Aorta (tissue), 5 donors: Measurements from ENCODE around the gene KNTC1. TPM values are rescaled to one million over a fixed set of nuclear protein-coding genes. Genes with fewer than 3 reads are reported as not detected.
A peak's percentile ranks its signal among the peaks of the same experiment; 100 is the strongest.
"Not testable (repeated sequence)": the region's sequence is repeated elsewhere in the genome, so short reads cannot be mapped to it uniquely, and the experiment has no call there.

Source experiments
- ATAC-seq: fragments of 200-7000 bp; cut with Tn5 transposase; one replicate; pipeline ENCODE4 v1.9.1; 2022; ENCODE audit warnings: moderate library complexity; ENCODE audit not compliant: low FRiP score
- DNase-seq, 2 donors: peaks; one replicate each; pipeline ENCODE4 v3.0.0-alpha.2; 2020
- H3K27ac ChIP-seq, 2 donors: one replicate each; pipeline ENCODE4 v1.5.1; 2013; ENCODE audit warnings: low read length in 2 of 2, mild to moderate bottlenecking in 2 of 2, moderate library complexity in 2 of 2, control low read depth in 1 of 2, inconsistent platforms in 1 of 2, low read depth in 1 of 2
- H3K27me3 ChIP-seq, 2 donors: one replicate each; pipeline ENCODE4 v1.6.1; 2013; ENCODE audit warnings: control low read depth in 1 of 2, low read length in 1 of 2, mild to moderate bottlenecking in 1 of 2, moderate library complexity in 1 of 2; ENCODE audit not compliant: insufficient read depth in 2 of 2, control insufficient read depth in 1 of 2
- H3K36me3 ChIP-seq, 2 donors: one replicate each; pipeline ENCODE4 v1.6.1; 2013; ENCODE audit warnings: control low read depth in 1 of 2, low read length in 1 of 2, mild to moderate bottlenecking in 1 of 2; ENCODE audit not compliant: insufficient read depth in 2 of 2, control insufficient read depth in 1 of 2
- H3K4me1 ChIP-seq, 2 donors: one replicate each; pipeline ENCODE4 v1.6.1; 2013; ENCODE audit warnings: low read length in 2 of 2, control low read depth in 1 of 2, mild to moderate bottlenecking in 1 of 2, moderate library complexity in 1 of 2; ENCODE audit not compliant: insufficient read depth in 2 of 2, control insufficient read depth in 1 of 2
- H3K4me3 ChIP-seq, 2 donors: one replicate each; pipeline ENCODE4 v1.5.1; 2013; ENCODE audit warnings: low read length in 2 of 2, control low read depth in 1 of 2, mild to moderate bottlenecking in 1 of 2
- H3K9me3 ChIP-seq: one replicate; pipeline ENCODE4 v1.6.1; 2013; ENCODE audit warnings: mild to moderate bottlenecking, low read length; ENCODE audit not compliant: control insufficient read depth
- WGBS, 2 donors: extraction: QIAGEN DNeasy Blood & Tissue Kit; methylation state at CpG; one replicate each; pipeline ENCODE4 v1.1.7; 2013; 5-methylcytosine and 5-hydroxymethylcytosine counted together
- intact Hi-C, 2 donors: fragments of 100-400 bp; cut with DNase I; formaldehyde crosslinking; loops; one replicate each; pipeline versions ENCODE4 v1.14.2 to v1.15.0; 2022
- polyA plus RNA-seq, 2 donors: library from polyadenylated mRNA; stranded (reverse); fragments of 200-250 nt; gene quantifications; one replicate each; pipeline ENCODE4 v1.2.3, GENCODE V29; 2013
- total RNA-seq, 2 donors: library from RNA; stranded (reverse); fragmentation: NEBNext Ultra II Directional; extraction: Animal tissue kit (Norgen Biotek cat#: 25700); gene quantifications; one replicate each; pipeline ENCODE4 v1.2.1, GENCODE V29; 2021
- donor health status: healthy with polysubstance abuse.
- donor health status: Bipolar disorder and iron deficiency.
- donor health status: DM: no; HTN: no; CAD: no.
- donor health status: DM: no; HTN: no; CAD: no.
- donor health status: DM: yes; HTN: yes; CAD: no.

The KNTC1 gene
- total and polyA plus RNA-seq, 4 donors = 6.8 to 18.4 (median 10.3) TPM

- intact Hi-C loops, H3K27ac ChIP-seq, DNase-seq, H3K4me3 ChIP-seq, H3K4me1 ChIP-seq, H3K36me3 ChIP-seq, H3K27me3 ChIP-seq, ATAC-seq, H3K9me3 ChIP-seq: not testable (repeated sequence)
- 80 to 89% methylated on average over 7 to 8 of the region's 8 CpGs for WGBS, 2 donors
Measured at GRCh38 chr12:122592543-122592942, 65.5 kb downstream of the KNTC1 start.

GRCh38 chr12:122593910-122594309, 66.9 kb downstream of the KNTC1 start:
- ATAC-seq (no peak), DNase-seq (no peak)
- 97 to 98% methylated on average over 1 of the region's 1 CpG for WGBS, 2 donors
- H3K4me3 ChIP-seq = no peak overlapping the region
- H3K36me3 ChIP-seq = no peaks in the 10 kb centered on the region
- H3K9me3 ChIP-seq = no peaks in the 10 kb centered on the region
- no peak overlapping the region for H3K27ac ChIP-seq
- no peaks in the 10 kb centered on the region for H3K27me3 ChIP-seq
- no peaks in the 10 kb centered on the region for H3K4me1 ChIP-seq
- intact Hi-C loops = no loop called here

GRCh38 chr12:122596838-122597237, 69.8 kb downstream of the KNTC1 start:
- H3K4me1 ChIP-seq = no peaks in the 10 kb centered on the region
- no peaks in the 10 kb centered on the region for H3K9me3 ChIP-seq
- no peaks in the 10 kb centered on the region for H3K36me3 ChIP-seq
- no peak for ATAC-seq
- no peak for DNase-seq
- H3K27ac ChIP-seq = no peak overlapping the region
- H3K27me3 ChIP-seq = no peaks in the 10 kb centered on the region
- no peak overlapping the region for H3K4me3 ChIP-seq
- intact Hi-C loops = no loop called here

- Histone ChIP-seq H3K9me3 (no peaks in the 10 kb centered on the region), H3K27ac (no peak overlapping the region), H3K27me3 (no peaks in the 10 kb centered on the region), H3K4me3 (no peak overlapping the region), H3K36me3 (no peaks in the 10 kb centered on the region), H3K4me1 (no peaks in the 10 kb centered on the region)
- intact Hi-C loops = no loop called here
- ATAC-seq (no peak), DNase-seq (no peak)
- WGBS, 2 donors = 92 to 94% methylated on average over 2 of the region's 2 CpGs
Measured at GRCh38 chr12:122602456-122602855, 75.4 kb downstream of the KNTC1 start.

- Histone ChIP-seq H3K4me3 (no peak overlapping the region), H3K27ac (no peak overlapping the region), H3K4me1 (no peaks in the 10 kb centered on the region), H3K36me3 (no peaks in the 10 kb centered on the region), H3K27me3 (no peaks in the 10 kb centered on the region), H3K9me3 (no peaks in the 10 kb centered on the region)
- DNase-seq (no peak), ATAC-seq (no peak)
- intact Hi-C loops = no loop called here
- WGBS, 2 donors = 93 to 94% methylated on average over 4 of the region's 4 CpGs
Measured at GRCh38 chr12:122604993-122605392, 77.9 kb downstream of the KNTC1 start.

GRCh38 chr12:122609732-122610131, 82.7 kb downstream of the KNTC1 start:
- 72 to 81% methylated on average over 3 of the region's 3 CpGs for WGBS, 2 donors
- ATAC-seq (no peak), DNase-seq (no peak)
- Histone ChIP-seq H3K36me3 (no peaks in the 10 kb centered on the region), H3K27me3 (no peaks in the 10 kb centered on the region), H3K4me1 (no peaks in the 10 kb centered on the region), H3K4me3 (no peak overlapping the region), H3K27ac (no peak overlapping the region), H3K9me3 (no peaks in the 10 kb centered on the region)
- intact Hi-C loops = no loop called here

- Histone ChIP-seq H3K36me3 (no peaks in the 10 kb centered on the region), H3K9me3 (no peaks in the 10 kb centered on the region), H3K27me3 (no peaks in the 10 kb centered on the region), H3K27ac (no peak overlapping the region), H3K4me3 (no peak overlapping the region), H3K4me1 (no peaks in the 10 kb centered on the region)
- ATAC-seq = no peak
- intact Hi-C loops = no loop called here
- DNase-seq = no peak
- 88 to 94% methylated on average over 5 of the region's 5 CpGs for WGBS, 2 donors
Measured at GRCh38 chr12:122610207-122610606, 83.2 kb downstream of the KNTC1 start.

GRCh38 chr12:122610911-122611310, 83.9 kb downstream of the KNTC1 start:
- no peaks in the 10 kb centered on the region for H3K4me1 ChIP-seq
- H3K27me3 ChIP-seq = no peaks in the 10 kb centered on the region
- no peaks in the 10 kb centered on the region for H3K9me3 ChIP-seq
- H3K27ac ChIP-seq = no peak overlapping the region
- ATAC-seq (no peak), DNase-seq (no peak)
- 91 to 97% methylated on average over 2 of the region's 2 CpGs for WGBS, 2 donors
- no peak overlapping the region for H3K4me3 ChIP-seq
- no peaks in the 10 kb centered on the region for H3K36me3 ChIP-seq
- intact Hi-C loops = no loop called here

GRCh38 chr12:122614839-122615238, 87.8 kb downstream of the KNTC1 start:
- ATAC-seq (peak; percentile 41), DNase-seq (no peak)
- intact Hi-C loops = no loop called here
- WGBS, 2 donors = 60 to 79% methylated on average over 1 of the region's 1 CpG
- Histone ChIP-seq H3K9me3 (no peaks in the 10 kb centered on the region), H3K27me3 (no peaks in the 10 kb centered on the region), H3K36me3 (no peaks in the 10 kb centered on the region), H3K4me3 (no peak overlapping the region), H3K4me1 (no peaks in the 10 kb centered on the region), H3K27ac (no peak overlapping the region)
